Mucosa of stomach (tissue), 1 donor: ENCODE results near the gene CCR5AS.
"Not testable (repeated sequence)": the region's sequence is repeated elsewhere in the genome, so short reads cannot be mapped to it uniquely, and the experiment has no call there.

Experiments
- H3K27me3 ChIP-seq: one replicate; pipeline ENCODE4 v1.7.0; 2013; ENCODE audit warnings: mild to moderate bottlenecking, low read length; ENCODE audit not compliant: control insufficient read depth, insufficient read depth
- H3K36me3 ChIP-seq: one replicate; pipeline ENCODE4 v1.7.0; 2013; ENCODE audit warnings: low read length; ENCODE audit not compliant: control insufficient read depth, insufficient read depth
- H3K4me1 ChIP-seq: one replicate; pipeline ENCODE4 v1.7.0; 2013; ENCODE audit warnings: mild to moderate bottlenecking, low read length; ENCODE audit not compliant: control insufficient read depth, insufficient read depth
- H3K4me3 ChIP-seq: one replicate; pipeline ENCODE4 v1.7.0; 2013; ENCODE audit warnings: low read length
- H3K9ac ChIP-seq: one replicate; pipeline ENCODE4 v1.7.0; 2013; ENCODE audit warnings: mild to moderate bottlenecking, low read length, moderate library complexity
- H3K9me3 ChIP-seq: one replicate; pipeline ENCODE4 v1.7.0; 2013; ENCODE audit warnings: mild to moderate bottlenecking, low read length, moderate library complexity; ENCODE audit not compliant: control insufficient read depth
- donor health status: Pancreatic carcinoma.

The CCR5AS gene

DNA sequence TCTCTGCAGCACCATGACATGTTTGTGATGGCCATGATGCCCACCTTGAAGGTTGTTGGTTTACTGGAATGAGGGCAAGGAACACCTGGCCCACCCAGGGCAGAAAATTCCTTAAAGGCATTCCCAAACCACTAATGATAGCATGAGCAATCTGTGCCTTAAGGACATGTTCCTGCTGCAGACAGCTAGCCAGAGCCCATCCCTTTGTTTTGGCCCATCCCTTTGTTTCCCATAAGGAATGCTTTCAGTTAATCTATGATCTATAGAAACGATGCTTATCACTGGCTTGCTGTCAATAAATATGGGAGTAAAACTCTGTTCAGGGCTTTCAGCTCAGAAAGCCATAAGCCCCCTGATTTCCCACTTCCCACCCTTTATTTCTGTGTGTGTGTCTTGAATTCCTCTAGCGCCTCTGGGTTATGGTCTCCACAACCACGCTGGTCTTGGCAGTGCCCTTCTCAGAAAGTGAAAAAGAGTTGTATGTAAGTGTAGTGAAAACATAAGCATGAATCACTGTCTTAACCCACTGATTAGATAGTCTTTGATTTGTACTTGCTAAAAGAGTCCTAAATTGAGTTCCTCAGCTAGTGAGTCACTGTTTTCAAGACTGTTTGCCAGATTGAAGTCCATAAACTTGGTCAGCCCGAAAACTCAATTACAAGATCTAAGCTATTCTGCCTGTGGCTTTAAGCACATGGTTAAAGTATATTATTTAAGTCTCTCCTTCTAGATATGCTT, 72.0 kb downstream of the CCR5AS start:
- Histone ChIP-seq H3K9ac (no peak overlapping the region), H3K36me3 (no peaks in the 10 kb centered on the region), H3K4me3 (no peak overlapping the region), H3K9me3 (peaks cover 4% of the 10 kb centered on the region), H3K27me3 (no peaks in the 10 kb centered on the region), H3K4me1 (peaks cover 11% of the 10 kb centered on the region)

DNA sequence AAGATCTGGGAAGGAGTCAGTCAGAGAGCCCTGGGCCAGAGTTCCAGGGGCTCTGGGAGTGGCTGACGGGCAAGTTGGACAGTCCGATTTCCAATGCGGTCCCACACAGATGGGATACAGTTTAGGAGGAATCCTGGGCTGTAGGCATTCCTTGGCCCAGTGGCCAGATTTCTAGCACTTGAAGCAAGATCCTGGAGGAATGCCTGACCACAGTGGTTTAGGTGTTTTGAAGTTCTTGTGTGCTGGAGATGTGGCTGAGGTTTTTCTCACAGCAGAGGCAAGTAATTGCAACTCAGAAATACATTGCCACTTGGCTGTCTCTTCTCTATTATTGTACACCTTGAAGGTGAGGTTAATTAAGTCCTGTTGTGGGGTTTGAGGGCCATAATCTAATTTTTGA, 76.2 kb downstream of the CCR5AS start:
- not testable (repeated sequence) for H3K9ac ChIP-seq, H3K36me3 ChIP-seq

GRCh38 chr3:46325645-46326300, 81.1 kb downstream of the CCR5AS start:
- H3K4me3 ChIP-seq, result no peak overlapping the region
- no peaks in the 10 kb centered on the region for H3K4me1 ChIP-seq
- H3K36me3 ChIP-seq, result no peaks in the 10 kb centered on the region
- H3K9me3 ChIP-seq, result no peaks in the 10 kb centered on the region
- no peak overlapping the region for H3K9ac ChIP-seq
- no peaks in the 10 kb centered on the region for H3K27me3 ChIP-seq

More for the DNA sequence above, 76.2 kb downstream of the CCR5AS start:
- H3K9me3 ChIP-seq, H3K4me1 ChIP-seq, H3K27me3 ChIP-seq, H3K4me3 ChIP-seq: not testable (repeated sequence)

DNA sequence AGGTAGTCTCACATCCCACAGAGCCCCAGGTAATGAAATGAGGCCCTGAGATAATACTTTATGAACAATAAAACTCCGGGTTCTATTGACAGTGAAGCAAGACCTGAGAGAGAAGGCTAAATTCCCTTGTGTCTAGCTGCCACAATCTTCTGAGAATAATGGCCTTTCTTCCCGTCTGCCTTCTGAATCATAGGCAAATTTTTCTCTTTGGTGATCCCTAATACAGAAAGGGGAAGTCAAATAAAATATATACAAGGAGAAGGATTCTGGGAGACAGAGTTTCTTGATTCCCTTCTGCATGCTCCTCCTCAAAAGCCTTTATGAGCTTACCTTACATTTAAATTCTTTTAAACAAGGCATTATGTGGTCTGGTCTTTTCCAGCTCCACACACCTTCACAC, 82.8 kb downstream of the CCR5AS start:
- H3K9me3 ChIP-seq, result no peaks in the 10 kb centered on the region
- no peak overlapping the region for H3K9ac ChIP-seq
- H3K4me3 ChIP-seq, result no peak overlapping the region
- H3K36me3 ChIP-seq, result no peaks in the 10 kb centered on the region
- H3K27me3 ChIP-seq, result no peaks in the 10 kb centered on the region
- no peaks in the 10 kb centered on the region for H3K4me1 ChIP-seq

DNA sequence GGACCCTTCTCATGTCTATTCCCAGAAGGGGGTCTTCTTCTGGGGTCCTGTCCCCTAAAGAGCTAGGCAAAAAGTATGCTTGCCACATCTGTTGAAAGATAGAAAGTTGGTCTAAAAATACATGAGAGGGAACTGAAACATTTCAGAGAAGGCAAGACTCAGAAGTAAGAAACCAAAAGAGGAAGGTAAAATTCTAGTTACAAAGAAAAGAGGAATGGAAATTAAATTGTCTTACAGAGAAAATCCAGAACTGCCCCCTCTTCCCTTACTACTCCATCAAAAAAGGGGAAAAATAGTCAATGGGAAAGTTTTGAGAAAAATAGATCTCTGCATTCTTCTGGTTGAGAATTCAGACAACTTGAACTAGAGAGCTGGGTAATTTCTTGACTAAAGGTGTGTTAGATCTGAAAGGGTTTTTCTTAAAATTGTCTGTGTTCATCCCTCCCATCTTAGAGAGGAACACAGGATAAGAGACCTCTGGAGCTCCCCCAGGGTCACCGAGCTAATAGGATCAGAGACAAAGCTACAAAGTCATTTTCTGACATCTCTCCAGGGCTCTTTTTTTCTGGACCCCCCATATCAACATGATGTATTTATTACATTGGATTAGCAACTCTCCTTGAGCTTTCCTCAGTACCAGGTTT, 85.3 kb downstream of the CCR5AS start:
- H3K27me3 ChIP-seq, result no peaks in the 10 kb centered on the region

DNA sequence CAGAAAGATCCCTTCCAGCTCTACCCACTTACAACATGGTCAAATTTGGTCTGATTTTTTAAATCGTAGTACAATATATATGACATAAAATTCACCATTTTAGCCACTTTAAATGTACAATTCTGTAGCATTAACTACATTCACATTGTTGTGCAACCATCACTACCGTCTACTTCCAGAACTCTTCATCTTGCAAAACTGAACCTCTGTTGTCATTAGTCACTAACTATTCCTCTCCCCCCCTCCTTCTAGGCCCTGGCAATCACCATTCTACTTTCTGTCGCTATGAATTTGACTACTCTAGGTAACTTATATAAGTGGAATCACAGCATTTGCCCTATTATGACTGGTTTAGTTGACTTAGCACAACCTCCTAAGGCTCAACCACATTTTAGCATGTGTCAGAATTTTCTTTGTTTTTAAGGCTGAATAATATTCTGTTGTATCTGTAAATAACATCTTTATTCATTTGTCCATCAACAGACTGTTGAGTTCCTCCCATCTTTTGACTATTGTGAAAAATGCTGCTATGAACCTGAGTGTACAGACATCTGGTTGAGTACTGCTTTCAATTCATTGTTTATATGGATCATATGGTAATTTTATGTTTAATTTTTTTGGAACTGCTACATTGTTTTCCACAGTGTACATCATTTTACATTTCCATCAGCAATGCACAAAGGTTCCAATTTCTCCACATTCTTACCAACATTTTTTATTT, 88.5 kb downstream of the CCR5AS start:
- Histone ChIP-seq H3K4me1 (no peaks in the 10 kb centered on the region), H3K9ac (no peak overlapping the region), H3K36me3 (no peaks in the 10 kb centered on the region), H3K9me3 (no peaks in the 10 kb centered on the region), H3K4me3 (no peak overlapping the region), H3K27me3 (no peaks in the 10 kb centered on the region)

More for the DNA sequence above, 85.3 kb downstream of the CCR5AS start:
- no peak overlapping the region for H3K4me3 ChIP-seq
- no peaks in the 10 kb centered on the region for H3K36me3 ChIP-seq
- H3K9me3 ChIP-seq, result no peaks in the 10 kb centered on the region
- no peak overlapping the region for H3K9ac ChIP-seq
- H3K4me1 ChIP-seq, result no peaks in the 10 kb centered on the region

GRCh38 chr3:46316206-46316605, 90.7 kb downstream of the CCR5AS start:
- Histone ChIP-seq H3K9me3 (no peaks in the 10 kb centered on the region), H3K4me1 (no peaks in the 10 kb centered on the region), H3K36me3 (no peaks in the 10 kb centered on the region), H3K4me3 (no peak overlapping the region), H3K9ac (no peak overlapping the region), H3K27me3 (peaks cover 4% of the 10 kb centered on the region)

GRCh38 chr3:46314517-46314916, 92.3 kb downstream of the CCR5AS start:
- Histone ChIP-seq H3K9me3 (no peaks in the 10 kb centered on the region), H3K4me3 (no peak overlapping the region), H3K36me3 (no peaks in the 10 kb centered on the region), H3K9ac (no peak overlapping the region), H3K27me3 (peaks cover 9% of the 10 kb centered on the region), H3K4me1 (no peaks in the 10 kb centered on the region)
